ENCODE data around the gene WASF2.

DNA sequence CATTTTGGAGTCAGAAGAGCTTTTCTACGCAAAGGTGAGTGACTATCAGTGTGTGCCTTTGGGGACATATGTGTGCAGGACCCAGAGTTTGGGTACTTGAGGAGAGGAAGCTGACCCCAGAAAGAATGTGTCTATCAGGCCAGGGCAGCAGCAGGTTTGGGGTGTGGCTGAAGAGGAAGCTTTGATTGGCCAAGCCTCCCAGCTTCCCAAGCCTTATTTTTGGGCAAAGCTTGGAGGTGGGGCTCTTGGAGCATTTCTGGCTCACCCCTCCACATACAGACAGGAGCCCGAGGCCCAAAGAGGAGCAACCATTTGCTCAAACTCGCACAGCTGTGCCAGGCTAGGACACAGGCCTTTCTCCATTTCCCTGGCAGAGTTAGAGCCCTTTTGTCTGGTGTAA is 92.9 kb downstream of the WASF2 start:
- TF ChIP-seq, protein P1, sequence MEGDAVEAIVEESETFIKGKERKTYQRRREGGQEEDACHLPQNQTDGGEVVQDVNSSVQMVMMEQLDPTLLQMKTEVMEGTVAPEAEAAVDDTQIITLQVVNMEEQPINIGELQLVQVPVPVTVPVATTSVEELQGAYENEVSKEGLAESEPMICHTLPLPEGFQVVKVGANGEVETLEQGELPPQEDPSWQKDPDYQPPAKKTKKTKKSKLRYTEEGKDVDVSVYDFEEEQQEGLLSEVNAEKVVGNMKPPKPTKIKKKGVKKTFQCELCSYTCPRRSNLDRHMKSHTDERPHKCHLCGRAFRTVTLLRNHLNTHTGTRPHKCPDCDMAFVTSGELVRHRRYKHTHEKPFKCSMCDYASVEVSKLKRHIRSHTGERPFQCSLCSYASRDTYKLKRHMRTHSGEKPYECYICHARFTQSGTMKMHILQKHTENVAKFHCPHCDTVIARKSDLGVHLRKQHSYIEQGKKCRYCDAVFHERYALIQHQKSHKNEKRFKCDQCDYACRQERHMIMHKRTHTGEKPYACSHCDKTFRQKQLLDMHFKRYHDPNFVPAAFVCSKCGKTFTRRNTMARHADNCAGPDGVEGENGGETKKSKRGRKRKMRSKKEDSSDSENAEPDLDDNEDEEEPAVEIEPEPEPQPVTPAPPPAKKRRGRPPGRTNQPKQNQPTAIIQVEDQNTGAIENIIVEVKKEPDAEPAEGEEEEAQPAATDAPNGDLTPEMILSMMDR (conservative IDR thresholded peaks at IDR 0.05), result no peak
- TF ChIP-seq EZH2 (IDR thresholded peaks at IDR 0.05; ENCODE audit: low read depth), result no peak

All from PC-9 (cell line).